Effector memory CD4-positive, alpha-beta T cell (primary cell): ENCODE measurements around the gene BEST1.
A peak's percentile ranks its signal among the peaks of the same experiment; 100 is the strongest.

Experiments
- DNase-seq, 3 donors: peaks; one replicate each; pipeline ENCODE4 v3.0.0-alpha.2; 2020
- H3K27ac ChIP-seq: 2 replicates; pipeline ENCODE4 v1.7.0; 2013; ENCODE audit warnings: mild to moderate bottlenecking, low read length, moderate library complexity; ENCODE audit not compliant: insufficient read depth, poor library complexity, severe bottlenecking
- H3K27me3 ChIP-seq: replicated peaks from 2 replicates; pipeline ENCODE4 v1.7.0; 2013; ENCODE audit warnings: mild to moderate bottlenecking, low read length; ENCODE audit not compliant: insufficient read depth, control insufficient read depth, poor library complexity, severe bottlenecking
- H3K36me3 ChIP-seq: 2 replicates; pipeline ENCODE4 v1.7.0; 2013; ENCODE audit warnings: mild to moderate bottlenecking, low read length, moderate library complexity; ENCODE audit not compliant: control insufficient read depth, insufficient read depth
- H3K4me1 ChIP-seq: 2 replicates; pipeline ENCODE4 v1.7.0; 2013; ENCODE audit warnings: low read length, mild to moderate bottlenecking; ENCODE audit not compliant: control insufficient read depth, insufficient read depth, poor library complexity, severe bottlenecking
- H3K4me3 ChIP-seq: 2 replicates; pipeline ENCODE4 v1.7.0; 2013; ENCODE audit warnings: low read length, low read depth, mild to moderate bottlenecking; ENCODE audit not compliant: insufficient read depth, poor library complexity, severe bottlenecking
- H3K9me3 ChIP-seq: 2 replicates; pipeline ENCODE4 v1.7.0; 2013; ENCODE audit warnings: mild to moderate bottlenecking, low read length, moderate library complexity; ENCODE audit not compliant: control insufficient read depth

The BEST1 gene

GRCh38 chr11:61914471-61915171 lies 35.5 kb upstream of the BEST1 start:
- Histone ChIP-seq H3K9me3 (no peaks in the 10 kb centered on the region), H3K27me3 (peaks cover 8% of the 10 kb centered on the region), H3K4me1 (no peaks in the 10 kb centered on the region), H3K27ac (no peak overlapping the region), H3K36me3 (no peaks in the 10 kb centered on the region), H3K4me3 (no peak overlapping the region)
- DNase-seq, result no peak

GRCh38 chr11:61916737-61917333 lies 33.3 kb upstream of the BEST1 start:
- Histone ChIP-seq H3K36me3 (no peaks in the 10 kb centered on the region), H3K4me3 (peak overlapping the region; percentile 39), H3K27ac (no peak overlapping the region), H3K27me3 (peaks cover 8% of the 10 kb centered on the region), H3K9me3 (no peaks in the 10 kb centered on the region), H3K4me1 (no peaks in the 10 kb centered on the region)
- DNase-seq, result no peak

GRCh38 chr11:61917334-61918109 lies 32.6 kb upstream of the BEST1 start, which contains the start of gene RAB3IL1:
TSS of gene RAB3IL1 (minus strand) at chr11:61917566. CDS start at chr11:61917367, 199 bp downstream.
- Histone ChIP-seq H3K27ac (no peak within 1 kb of the TSS), H3K9me3 (no peaks in the 10 kb centered on the region)

GRCh38 chr11:61918251-61918937 lies 31.8 kb upstream of the BEST1 start:
- Histone ChIP-seq H3K36me3 (no peaks in the 10 kb centered on the region), H3K9me3 (no peaks in the 10 kb centered on the region), H3K27ac (no peak overlapping the region), H3K4me1 (no peaks in the 10 kb centered on the region), H3K27me3 (peaks cover 8% of the 10 kb centered on the region), H3K4me3 (no peak overlapping the region)
- DNase-seq, result no peak

More at GRCh38 chr11:61917334-61918109, 32.6 kb upstream of the BEST1 start, which contains the start of gene RAB3IL1:
- Histone ChIP-seq H3K36me3 (no peaks in the 10 kb centered on the region), H3K4me1 (no peaks in the 10 kb centered on the region), H3K27me3 (peaks cover 8% of the 10 kb centered on the region), H3K4me3 (peak within 1 kb of the TSS; percentile 39)
- no peak for DNase-seq

GRCh38 chr11:61918938-61919704 lies 31.0 kb upstream of the BEST1 start:
- no peaks in the 10 kb centered on the region for H3K4me1 ChIP-seq
- peaks cover 8% of the 10 kb centered on the region for H3K27me3 ChIP-seq

GRCh38 chr11:61919705-61920631 lies 30.2 kb upstream of the BEST1 start:
- peaks cover 8% of the 10 kb centered on the region for H3K27me3 ChIP-seq
- H3K4me1 ChIP-seq, result no peaks in the 10 kb centered on the region
- no peak for DNase-seq

More at GRCh38 chr11:61918938-61919704, 31.0 kb upstream of the BEST1 start:
- Histone ChIP-seq H3K9me3 (no peaks in the 10 kb centered on the region), H3K36me3 (no peaks in the 10 kb centered on the region), H3K4me3 (no peak overlapping the region), H3K27ac (no peak overlapping the region)
- DNase-seq, result no peak

GRCh38 chr11:61921446-61921845 lies 28.7 kb upstream of the BEST1 start:
- no peak for DNase-seq
- no peaks in the 10 kb centered on the region for H3K4me1 ChIP-seq
- peaks cover 6% of the 10 kb centered on the region for H3K27me3 ChIP-seq
- no peak overlapping the region for H3K4me3 ChIP-seq
- H3K27ac ChIP-seq, result no peak overlapping the region
- no peaks in the 10 kb centered on the region for H3K9me3 ChIP-seq
- no peaks in the 10 kb centered on the region for H3K36me3 ChIP-seq

More at GRCh38 chr11:61919705-61920631, 30.2 kb upstream of the BEST1 start:
- H3K36me3 ChIP-seq, result no peaks in the 10 kb centered on the region
- H3K27ac ChIP-seq, result no peak overlapping the region
- no peaks in the 10 kb centered on the region for H3K9me3 ChIP-seq
- H3K4me3 ChIP-seq, result no peak overlapping the region

GRCh38 chr11:61922539-61922938 lies 27.6 kb upstream of the BEST1 start:
- Histone ChIP-seq H3K9me3 (no peaks in the 10 kb centered on the region), H3K36me3 (no peaks in the 10 kb centered on the region), H3K4me3 (no peak overlapping the region), H3K27ac (no peak overlapping the region), H3K27me3 (peaks cover 4% of the 10 kb centered on the region), H3K4me1 (no peaks in the 10 kb centered on the region)
- no peak for DNase-seq
